ENCODE data around the gene PCDH11X. TPM values are rescaled to one million over a fixed set of nuclear protein-coding genes. Genes with fewer than 3 reads are reported as not detected.
"Not testable (repeated sequence)": the region's sequence is repeated elsewhere in the genome, so short reads cannot be mapped to it uniquely, and the experiment has no call there.

The PCDH11X gene
- total RNA-seq = not detected in 2 replicates

GRCh38 chrX:91779135-91779534, at the start of gene PCDH11X:
Gene PCDH11X (plus strand): TSS chrX:91779375. CDS start chrX:91835505, 56,130 bp downstream.
- H3K4me3 Mint-ChIP-seq (ENCODE audit: low read depth) = not testable (repeated sequence)

GRCh38 chrX:91747446-91747845, 31.7 kb upstream of the PCDH11X start:
- H3K4me1 Mint-ChIP-seq (ENCODE audit: low read depth); H3K27ac Mint-ChIP-seq; DNase-seq (ENCODE audit: low spot score); H3K36me3 Mint-ChIP-seq (ENCODE audit: low read depth); H3K27me3 Mint-ChIP-seq (ENCODE audit: low read depth); H3K4me3 Mint-ChIP-seq (ENCODE audit: low read depth); H3K9me3 Mint-ChIP-seq; intact Hi-C loops (cut with micrococcal nuclease): not testable (repeated sequence)

More at GRCh38 chrX:91779135-91779534, at the start of gene PCDH11X:
- H3K27me3 Mint-ChIP-seq (ENCODE audit: low read depth); intact Hi-C loops (cut with micrococcal nuclease); DNase-seq (ENCODE audit: low spot score); H3K27ac Mint-ChIP-seq; H3K4me1 Mint-ChIP-seq (ENCODE audit: low read depth); H3K9me3 Mint-ChIP-seq; H3K36me3 Mint-ChIP-seq (ENCODE audit: low read depth): not testable (repeated sequence)

- DNase-seq (ENCODE audit: low spot score); H3K4me1 Mint-ChIP-seq (ENCODE audit: low read depth); H3K9me3 Mint-ChIP-seq; H3K27ac Mint-ChIP-seq; H3K27me3 Mint-ChIP-seq (ENCODE audit: low read depth); intact Hi-C loops (cut with micrococcal nuclease); H3K36me3 Mint-ChIP-seq (ENCODE audit: low read depth); H3K4me3 Mint-ChIP-seq (ENCODE audit: low read depth): not testable (repeated sequence)
Observed at GRCh38 chrX:91753022-91753421, 26.2 kb upstream of the PCDH11X start.

GRCh38 chrX:91770619-91771488, 8.3 kb upstream of the PCDH11X start:
- H3K9me3 Mint-ChIP-seq; H3K4me3 Mint-ChIP-seq (ENCODE audit: low read depth); intact Hi-C loops (cut with micrococcal nuclease): not testable (repeated sequence)

GRCh38 chrX:91773943-91774342, 5.2 kb upstream of the PCDH11X start:
- H3K9me3 Mint-ChIP-seq; DNase-seq (ENCODE audit: low spot score); intact Hi-C loops (cut with micrococcal nuclease); H3K4me3 Mint-ChIP-seq (ENCODE audit: low read depth); H3K27me3 Mint-ChIP-seq (ENCODE audit: low read depth); H3K36me3 Mint-ChIP-seq (ENCODE audit: low read depth); H3K27ac Mint-ChIP-seq; H3K4me1 Mint-ChIP-seq (ENCODE audit: low read depth): not testable (repeated sequence)

More at GRCh38 chrX:91770619-91771488, 8.3 kb upstream of the PCDH11X start:
- not testable (repeated sequence) for H3K27ac Mint-ChIP-seq; H3K27me3 Mint-ChIP-seq (ENCODE audit: low read depth); DNase-seq (ENCODE audit: low spot score); H3K4me1 Mint-ChIP-seq (ENCODE audit: low read depth); H3K36me3 Mint-ChIP-seq (ENCODE audit: low read depth)

GRCh38 chrX:91780008-91780407, 833 bp downstream of the PCDH11X start:
- H3K4me3 Mint-ChIP-seq (ENCODE audit: low read depth); H3K9me3 Mint-ChIP-seq; DNase-seq (ENCODE audit: low spot score); intact Hi-C loops (cut with micrococcal nuclease); H3K27me3 Mint-ChIP-seq (ENCODE audit: low read depth); H3K4me1 Mint-ChIP-seq (ENCODE audit: low read depth); H3K36me3 Mint-ChIP-seq (ENCODE audit: low read depth); H3K27ac Mint-ChIP-seq: not testable (repeated sequence)

GRCh38 chrX:91780698-91781097, 1.5 kb downstream of the PCDH11X start:
- H3K27ac Mint-ChIP-seq; H3K4me1 Mint-ChIP-seq (ENCODE audit: low read depth); DNase-seq (ENCODE audit: low spot score); H3K27me3 Mint-ChIP-seq (ENCODE audit: low read depth); intact Hi-C loops (cut with micrococcal nuclease); H3K9me3 Mint-ChIP-seq; H3K36me3 Mint-ChIP-seq (ENCODE audit: low read depth); H3K4me3 Mint-ChIP-seq (ENCODE audit: low read depth): not testable (repeated sequence)

GRCh38 chrX:91781553-91782298, 2.6 kb downstream of the PCDH11X start:
- H3K36me3 Mint-ChIP-seq (ENCODE audit: low read depth); H3K9me3 Mint-ChIP-seq; H3K27ac Mint-ChIP-seq; intact Hi-C loops (cut with micrococcal nuclease); DNase-seq (ENCODE audit: low spot score); H3K4me3 Mint-ChIP-seq (ENCODE audit: low read depth); H3K4me1 Mint-ChIP-seq (ENCODE audit: low read depth); H3K27me3 Mint-ChIP-seq (ENCODE audit: low read depth): not testable (repeated sequence)

GRCh38 chrX:91782825-91783224, 3.6 kb downstream of the PCDH11X start:
- H3K4me1 Mint-ChIP-seq (ENCODE audit: low read depth); H3K27ac Mint-ChIP-seq; H3K9me3 Mint-ChIP-seq; H3K36me3 Mint-ChIP-seq (ENCODE audit: low read depth); intact Hi-C loops (cut with micrococcal nuclease); DNase-seq (ENCODE audit: low spot score); H3K27me3 Mint-ChIP-seq (ENCODE audit: low read depth); H3K4me3 Mint-ChIP-seq (ENCODE audit: low read depth): not testable (repeated sequence)

GRCh38 chrX:91817537-91817936, 38.4 kb downstream of the PCDH11X start:
- H3K4me1 Mint-ChIP-seq (ENCODE audit: low read depth); H3K27me3 Mint-ChIP-seq (ENCODE audit: low read depth); H3K36me3 Mint-ChIP-seq (ENCODE audit: low read depth); H3K27ac Mint-ChIP-seq; H3K9me3 Mint-ChIP-seq; intact Hi-C loops (cut with micrococcal nuclease); H3K4me3 Mint-ChIP-seq (ENCODE audit: low read depth); DNase-seq (ENCODE audit: low spot score): not testable (repeated sequence)

GRCh38 chrX:91825321-91825720, 46.1 kb downstream of the PCDH11X start:
- H3K36me3 Mint-ChIP-seq (ENCODE audit: low read depth); H3K4me1 Mint-ChIP-seq (ENCODE audit: low read depth); intact Hi-C loops (cut with micrococcal nuclease); H3K9me3 Mint-ChIP-seq; H3K27ac Mint-ChIP-seq; DNase-seq (ENCODE audit: low spot score); H3K4me3 Mint-ChIP-seq (ENCODE audit: low read depth); H3K27me3 Mint-ChIP-seq (ENCODE audit: low read depth): not testable (repeated sequence)

Data from activated T-helper 2 cell treated with anti-CD3 and anti-CD28 coated beads, Interferon-gamma antibody, Interleukin-2, Interleukin-4, amounts not matched to agents 10 μg/mL and 5 μg/mL and 100 μg/mL, durations not matched to agents 14 hours and 24 hours and 36 hours (primary cell).